Left renal pelvis (tissue), 4 donors: Measurements from ENCODE around the gene COG3. TPM values are rescaled to one million over a fixed set of nuclear protein-coding genes. Genes with fewer than 3 reads are reported as not detected.
"Not testable (repeated sequence)": the region's sequence is repeated elsewhere in the genome, so short reads cannot be mapped to it uniquely, and the experiment has no call there.

Experiments
- DNase-seq, 4 donors: peaks; one replicate each; pipeline ENCODE4 v3.0.0-alpha.2; 2013; ENCODE audit warnings: low read depth in 4 of 4, low spot score in 3 of 4
- polyA plus RNA-seq, 4 donors: library from polyadenylated mRNA; unstranded; fragments of 120-200 nt; gene quantifications; one replicate each; pipeline ENCODE4 v1.2.1, GENCODE V29; 2013; ENCODE audit not compliant: insufficient read length in 4 of 4

Gene COG3
- polyA plus RNA-seq, result 10 to 100 TPM; 30.5 to 32.9 (median 30.9) TPM

DNA sequence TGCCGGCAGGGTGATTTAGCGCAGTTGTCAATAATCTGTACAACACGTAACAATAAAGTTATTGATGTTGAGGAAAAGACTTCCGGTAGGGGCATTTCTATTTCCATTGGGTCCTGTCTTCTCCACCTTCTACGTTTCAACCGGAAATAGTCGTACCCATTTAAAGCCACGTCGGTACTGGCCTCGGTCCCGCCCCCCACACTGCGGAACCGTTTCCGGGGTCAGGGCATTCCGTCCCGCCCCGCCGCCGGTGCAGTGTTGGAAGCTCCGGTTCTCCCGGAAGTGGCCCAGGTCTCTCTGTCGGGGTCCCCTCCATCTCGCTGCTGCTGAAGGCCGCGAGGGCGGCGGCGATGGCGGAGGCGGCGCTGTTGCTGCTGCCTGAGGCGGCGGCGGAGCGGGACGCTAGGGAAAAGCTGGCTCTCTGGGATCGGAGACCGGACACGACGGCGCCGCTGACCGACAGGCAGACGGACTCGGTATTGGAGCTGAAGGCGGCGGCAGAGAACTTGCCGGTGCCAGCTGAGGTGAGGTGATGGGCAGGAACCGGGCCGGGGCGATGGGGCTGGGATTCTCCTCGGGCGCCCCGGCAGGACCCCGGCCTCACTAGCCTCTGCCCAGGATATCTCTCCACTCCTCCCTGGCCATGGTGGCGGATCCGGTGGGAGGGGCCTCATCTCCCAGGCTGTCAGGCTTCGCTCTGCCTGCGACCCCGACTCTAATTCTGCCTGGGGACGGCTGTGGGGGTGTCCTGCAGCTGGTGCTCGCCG lies at the start of gene COG3:
TSS of gene COG3 (plus strand) at position 253 of the 767 bp plus-strand sequence. CDS start at position 351, 98 bp downstream.
- DNase-seq, result peak; percentile 86 to 89 (median 88)

DNA sequence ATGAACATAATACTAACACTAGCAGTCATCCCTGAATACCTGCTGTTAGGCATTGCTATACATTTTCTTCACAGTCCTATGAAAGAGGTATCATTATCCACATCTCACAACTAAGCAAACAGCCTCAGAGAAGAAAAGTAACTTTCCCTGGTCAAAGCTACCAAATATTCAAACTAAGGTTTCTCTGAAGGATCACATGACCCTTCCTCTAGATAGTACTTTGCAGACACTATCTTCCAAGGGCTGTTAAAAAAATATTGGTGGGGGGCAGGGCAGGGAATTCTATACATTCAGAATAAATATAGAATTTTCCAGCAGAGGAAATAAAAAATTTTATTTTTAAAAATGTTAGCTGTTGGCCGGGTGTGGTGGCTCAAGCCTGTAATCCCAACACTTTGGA lies 49.6 kb upstream of the COG3 start:
- DNase-seq, result no peak

GRCh38 chr13:45416516-45417128 lies 48.1 kb upstream of the COG3 start:
- DNase-seq, result no peak

DNA sequence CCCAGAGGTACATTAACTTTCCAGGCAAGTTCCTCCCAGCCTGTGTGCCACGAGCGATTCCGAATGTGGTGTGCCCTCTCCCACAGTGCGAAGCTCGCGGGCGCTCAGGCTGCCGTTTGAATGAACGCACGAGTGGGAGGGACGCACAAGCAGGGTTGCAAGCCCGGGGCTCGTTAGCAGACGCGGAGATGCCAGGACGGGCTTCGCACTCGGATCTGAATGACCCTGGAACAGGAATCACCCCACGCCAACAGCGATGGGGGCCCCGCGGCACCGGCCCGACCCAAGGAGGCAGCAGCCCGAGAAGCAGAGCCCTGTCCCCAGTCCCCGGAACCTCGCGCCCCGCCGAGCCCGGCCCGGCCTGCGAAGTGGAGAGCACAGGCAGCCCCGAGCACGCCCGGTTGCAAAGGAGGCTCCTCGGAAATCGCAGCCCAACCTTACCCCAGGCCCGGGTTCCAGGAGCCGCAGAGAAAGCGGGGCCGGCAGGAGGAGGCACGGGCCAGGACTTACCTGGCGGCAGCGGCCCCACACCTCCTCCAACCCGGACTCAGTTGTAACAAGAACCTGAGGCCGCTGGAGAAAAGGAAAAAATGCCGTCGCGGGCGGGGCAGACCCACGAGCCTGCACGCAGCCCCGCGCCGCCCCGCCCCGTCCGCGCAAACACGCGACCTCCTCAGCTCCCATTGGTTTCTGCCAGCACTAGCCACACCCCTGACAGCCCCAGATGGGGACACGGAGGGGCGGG lies 46.8 kb upstream of the COG3 start, which contains the start of gene SLC25A30:
TSS of gene SLC25A30 (minus strand) at position 584 of the 745 bp plus-strand sequence. CDS start 6,948 bp downstream, outside the sequence.
- peak in 3 of 4 donors; percentile 74 to 82 (median 74) for DNase-seq

DNA sequence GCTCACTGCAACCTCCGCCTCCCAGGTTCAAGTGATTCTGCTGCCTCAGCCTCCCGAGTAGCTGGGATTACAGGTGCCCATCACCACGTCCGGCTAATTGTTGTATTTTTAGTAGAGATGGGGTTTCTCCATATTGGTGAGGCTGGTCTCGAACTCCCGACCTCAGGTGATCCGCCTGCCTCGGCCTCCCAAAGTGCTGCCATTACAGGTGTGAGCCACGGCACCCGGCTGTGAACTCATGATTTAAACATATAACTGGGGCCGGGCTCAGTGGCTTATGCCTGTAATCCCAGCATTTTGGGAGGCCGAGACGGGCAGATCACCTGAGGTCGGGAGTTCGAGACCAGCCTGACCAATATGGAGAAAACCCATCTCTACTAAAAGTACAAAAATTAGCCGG lies 45.4 kb upstream of the COG3 start:
- not testable (repeated sequence) for DNase-seq

GRCh38 chr13:45419945-45420344 lies 44.8 kb upstream of the COG3 start:
- DNase-seq, result no peak

DNA sequence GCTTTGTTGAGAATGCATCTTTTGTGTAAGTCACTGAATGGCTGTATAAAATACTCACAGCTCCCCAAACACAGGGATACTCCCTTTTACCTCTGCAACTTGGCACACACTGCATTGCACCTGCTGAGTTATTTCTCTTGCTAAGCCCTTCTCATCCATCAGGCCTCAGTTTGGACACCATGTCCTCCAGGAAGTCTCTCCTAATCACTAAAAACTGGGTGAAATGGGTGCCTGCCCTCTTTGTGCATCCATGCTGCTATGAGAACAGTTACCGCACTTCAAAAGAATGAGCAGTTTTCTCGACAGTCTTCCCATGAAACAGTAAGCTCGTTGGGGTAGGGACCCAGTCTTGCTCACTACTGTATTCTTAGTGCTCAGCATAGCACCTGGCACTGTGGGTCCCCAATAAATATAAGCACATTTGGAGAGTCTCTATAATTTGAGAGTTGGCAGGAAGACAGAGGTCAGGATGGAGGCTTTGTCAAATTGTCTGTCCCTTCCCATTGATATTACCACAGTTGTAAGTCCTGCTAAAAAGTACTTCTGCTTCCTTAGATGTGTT lies 41.9 kb upstream of the COG3 start:
- DNase-seq, result no peak

GRCh38 chr13:45426056-45426841 lies 38.5 kb upstream of the COG3 start:
- not testable (repeated sequence) for DNase-seq

- DNase-seq, result no peak
Observed at GRCh38 chr13:45432737-45433380, 31.9 kb upstream of the COG3 start.

DNA sequence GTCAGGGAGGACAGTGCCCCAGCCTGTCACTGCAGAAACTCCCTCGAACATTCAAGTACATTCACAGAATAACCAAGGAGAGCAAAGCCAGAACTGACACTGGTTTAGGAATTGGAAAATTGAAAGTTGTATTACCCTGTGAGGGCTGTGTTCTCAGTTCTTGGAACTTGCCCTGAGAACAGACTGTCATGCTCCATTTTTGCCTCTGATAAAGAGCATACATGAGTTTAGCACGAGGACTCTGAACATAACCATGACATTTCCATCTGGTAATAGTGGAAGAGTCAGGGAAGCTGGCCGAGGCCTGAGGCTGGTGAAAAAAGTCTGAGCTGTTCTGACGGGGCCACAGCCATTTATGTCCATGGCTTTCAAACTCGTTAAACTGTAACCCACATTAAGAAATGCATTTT lies 31.4 kb upstream of the COG3 start:
- no peak for DNase-seq

DNA sequence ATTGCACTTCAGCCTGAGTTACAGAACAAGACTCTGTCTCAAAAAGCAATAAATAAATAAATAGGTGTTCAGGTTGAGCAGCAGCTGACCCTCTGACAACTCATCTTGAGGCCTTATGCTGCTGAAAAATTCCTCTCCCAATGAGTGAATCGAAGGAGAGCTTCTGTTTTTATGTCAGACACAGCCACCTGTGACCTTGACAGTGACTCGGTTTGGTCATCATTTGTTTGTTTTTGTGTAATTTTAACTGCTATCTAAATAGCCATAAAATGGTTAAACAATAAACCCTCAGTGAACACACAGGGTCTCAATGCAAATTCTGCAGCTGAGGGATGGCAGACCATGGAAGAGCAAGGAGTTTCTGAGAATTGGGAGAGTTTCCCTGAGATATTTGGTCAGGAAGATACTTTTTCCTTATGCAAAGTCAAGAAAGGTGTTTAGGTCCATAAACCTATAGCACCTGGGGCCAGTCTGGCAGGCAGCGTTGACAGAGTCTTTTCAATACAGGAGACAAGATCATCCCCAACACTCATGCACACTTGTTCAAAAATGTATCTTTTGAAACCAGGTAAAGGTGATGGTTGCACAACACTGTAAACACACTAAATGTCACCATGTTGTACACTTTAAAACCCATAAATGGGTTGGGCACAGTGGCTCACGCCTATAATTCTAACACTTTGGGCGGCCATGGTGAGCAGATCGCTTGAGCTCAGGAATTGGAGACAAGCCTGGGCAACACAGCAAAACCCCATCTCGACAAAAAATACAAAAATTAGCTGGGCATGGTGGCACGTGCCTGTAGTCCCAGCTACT lies 30.0 kb upstream of the COG3 start:
- DNase-seq, result no peak

GRCh38 chr13:45436332-45436731 lies 28.4 kb upstream of the COG3 start:
- no peak for DNase-seq

GRCh38 chr13:45436953-45437352 lies 27.8 kb upstream of the COG3 start:
- no peak for DNase-seq

GRCh38 chr13:45437947-45438346 lies 26.8 kb upstream of the COG3 start:
- no peak for DNase-seq

- DNase-seq, result no peak
Observed at GRCh38 chr13:45439008-45439407, 25.7 kb upstream of the COG3 start.

GRCh38 chr13:45439781-45440462 lies 24.8 kb upstream of the COG3 start:
- no peak for DNase-seq

GRCh38 chr13:45441633-45442032 lies 23.1 kb upstream of the COG3 start:
- no peak for DNase-seq

GRCh38 chr13:45445053-45445452 lies 19.7 kb upstream of the COG3 start:
- no peak for DNase-seq
